HepG2 (cell line): ENCODE measurements around the gene CDKN1C.

Experiments
- CREM ChIP-seq, 2 experiments: sonication (generic) in 1 of 2; formaldehyde crosslinking in 1 of 2; IDR thresholded peaks; 2 replicates each; pipeline versions ENCODE4 v1.4.0 to v1.6.1; 2016 to 2020; ENCODE audit warnings: antibody characterized with exemption in 1 of 2, mild to moderate bottlenecking in 1 of 2, missing genetic modification reagents in 1 of 2
- CTCF ChIP-seq: sonication (generic); formaldehyde crosslinking; IDR thresholded peaks from 2 replicates; pipeline ENCODE4 v1.5.0; 2020; ENCODE audit warnings: mild to moderate bottlenecking, missing genetic modification reagents, moderate library complexity
- TMF1 ChIP-seq: sonication (generic); formaldehyde crosslinking; IDR thresholded peaks from 2 replicates; pipeline ENCODE4 v1.8.1; 2022; ENCODE audit warnings: low read depth, missing genetic modification reagents
- YEATS4 ChIP-seq: sonication (generic); formaldehyde crosslinking; IDR thresholded peaks from 2 replicates; pipeline ENCODE4 v1.4.0; 2020; ENCODE audit warnings: missing genetic modification reagents, borderline replicate concordance
- TF ChIP-seq, protein P1 (sequence below): IDR thresholded peaks from 2 replicates; pipeline ENCODE4 v1.6.1; 2012; ENCODE audit warnings: inconsistent platforms
- TF ChIP-seq, protein P2 (sequence below): sonication (generic); formaldehyde crosslinking; IDR thresholded peaks from 2 replicates; pipeline ENCODE4 v1.8.0; 2022; ENCODE audit warnings: missing genetic modification reagents, mild to moderate bottlenecking, moderate library complexity, borderline replicate concordance

GRCh38 chr11:2923446-2924375 is 38.1 kb upstream of the CDKN1C start:
- TF ChIP-seq TMF1 (no peak), YEATS4 (CRISPR knock-in tag) (no peak), CTCF (no peak), CREM (IDR thresholded peaks at IDR 0.05) (no peak), CREM (CRISPR knock-in tag; IDR thresholded peaks at IDR 0.05) (no peak)
- TF ChIP-seq, protein P1, sequence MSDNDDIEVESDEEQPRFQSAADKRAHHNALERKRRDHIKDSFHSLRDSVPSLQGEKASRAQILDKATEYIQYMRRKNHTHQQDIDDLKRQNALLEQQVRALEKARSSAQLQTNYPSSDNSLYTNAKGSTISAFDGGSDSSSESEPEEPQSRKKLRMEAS = no peak
- TF ChIP-seq, protein P2, sequence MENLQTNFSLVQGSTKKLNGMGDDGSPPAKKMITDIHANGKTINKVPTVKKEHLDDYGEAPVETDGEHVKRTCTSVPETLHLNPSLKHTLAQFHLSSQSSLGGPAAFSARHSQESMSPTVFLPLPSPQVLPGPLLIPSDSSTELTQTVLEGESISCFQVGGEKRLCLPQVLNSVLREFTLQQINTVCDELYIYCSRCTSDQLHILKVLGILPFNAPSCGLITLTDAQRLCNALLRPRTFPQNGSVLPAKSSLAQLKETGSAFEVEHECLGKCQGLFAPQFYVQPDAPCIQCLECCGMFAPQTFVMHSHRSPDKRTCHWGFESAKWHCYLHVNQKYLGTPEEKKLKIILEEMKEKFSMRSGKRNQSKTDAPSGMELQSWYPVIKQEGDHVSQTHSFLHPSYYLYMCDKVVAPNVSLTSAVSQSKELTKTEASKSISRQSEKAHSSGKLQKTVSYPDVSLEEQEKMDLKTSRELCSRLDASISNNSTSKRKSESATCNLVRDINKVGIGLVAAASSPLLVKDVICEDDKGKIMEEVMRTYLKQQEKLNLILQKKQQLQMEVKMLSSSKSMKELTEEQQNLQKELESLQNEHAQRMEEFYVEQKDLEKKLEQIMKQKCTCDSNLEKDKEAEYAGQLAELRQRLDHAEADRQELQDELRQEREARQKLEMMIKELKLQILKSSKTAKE (CRISPR knock-in tag) = no peak
